HG02885 (cell line): ENCODE results near the gene HIVEP2.

Experiments used
- ATAC-seq: cut with Tn5 transposase; IDR thresholded peaks from one replicate; pipeline ENCODE4 v1.9.1; 2021; ENCODE audit warnings: mild to moderate bottlenecking; ENCODE audit not compliant: unreplicated experiment, poor library complexity

Gene HIVEP2

DNA sequence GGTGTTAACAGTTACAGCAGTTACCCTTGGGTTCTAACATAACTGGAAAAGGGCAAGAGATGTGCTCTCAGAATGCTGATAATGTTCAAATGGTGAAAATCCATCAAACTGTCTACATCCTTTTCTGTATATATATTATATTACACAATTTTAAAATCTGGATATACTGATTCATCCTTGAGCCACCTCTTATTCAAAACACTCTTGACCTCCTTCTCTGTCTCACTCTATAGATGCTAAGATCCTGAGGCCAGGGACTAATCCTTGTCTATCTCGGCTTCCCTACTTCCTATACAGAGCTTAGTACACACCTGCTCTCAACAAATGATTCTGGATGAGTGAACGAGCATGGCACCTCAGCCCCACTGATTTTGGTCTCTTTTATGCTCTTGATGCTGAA, 47.3 kb downstream of the HIVEP2 start:
- ATAC-seq = no peak

DNA sequence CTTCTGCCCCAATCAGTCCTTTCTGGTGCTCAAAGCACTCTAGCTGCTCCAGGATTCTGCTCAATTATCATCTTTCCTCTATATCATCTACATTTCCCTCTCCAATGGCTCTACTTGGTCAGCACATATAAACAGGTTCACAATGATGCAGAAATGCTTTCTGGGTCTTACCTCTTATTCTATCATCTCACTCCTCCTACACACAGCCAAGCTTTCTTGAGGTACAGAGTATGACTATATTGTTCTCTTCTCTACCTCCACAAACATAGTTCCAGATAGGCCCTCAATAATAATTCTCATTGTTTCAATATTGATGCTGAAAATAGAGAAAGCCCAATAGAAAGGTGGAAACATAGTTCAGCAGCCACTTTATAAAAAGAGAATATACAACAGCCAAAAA, 48.2 kb downstream of the HIVEP2 start:
- ATAC-seq = no peak

DNA sequence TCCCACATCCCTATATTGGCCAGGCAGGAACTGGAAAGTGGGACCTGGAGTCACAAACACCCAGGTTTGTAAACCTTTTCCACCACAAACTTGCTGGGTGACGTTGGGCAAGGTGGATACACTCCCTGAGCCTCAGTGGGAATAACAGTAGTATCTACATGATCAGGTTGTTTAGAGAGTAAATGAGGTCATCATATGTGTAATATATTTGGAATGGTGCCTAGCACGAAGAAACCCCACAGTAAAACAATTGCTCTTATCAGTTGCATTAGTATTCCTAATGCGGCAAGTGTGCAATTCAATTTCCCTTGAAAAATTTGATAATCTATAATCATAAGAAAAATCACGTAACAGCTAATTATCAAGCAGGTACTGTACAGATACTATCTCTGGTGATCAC, 51.9 kb downstream of the HIVEP2 start:
- ATAC-seq = no peak

DNA sequence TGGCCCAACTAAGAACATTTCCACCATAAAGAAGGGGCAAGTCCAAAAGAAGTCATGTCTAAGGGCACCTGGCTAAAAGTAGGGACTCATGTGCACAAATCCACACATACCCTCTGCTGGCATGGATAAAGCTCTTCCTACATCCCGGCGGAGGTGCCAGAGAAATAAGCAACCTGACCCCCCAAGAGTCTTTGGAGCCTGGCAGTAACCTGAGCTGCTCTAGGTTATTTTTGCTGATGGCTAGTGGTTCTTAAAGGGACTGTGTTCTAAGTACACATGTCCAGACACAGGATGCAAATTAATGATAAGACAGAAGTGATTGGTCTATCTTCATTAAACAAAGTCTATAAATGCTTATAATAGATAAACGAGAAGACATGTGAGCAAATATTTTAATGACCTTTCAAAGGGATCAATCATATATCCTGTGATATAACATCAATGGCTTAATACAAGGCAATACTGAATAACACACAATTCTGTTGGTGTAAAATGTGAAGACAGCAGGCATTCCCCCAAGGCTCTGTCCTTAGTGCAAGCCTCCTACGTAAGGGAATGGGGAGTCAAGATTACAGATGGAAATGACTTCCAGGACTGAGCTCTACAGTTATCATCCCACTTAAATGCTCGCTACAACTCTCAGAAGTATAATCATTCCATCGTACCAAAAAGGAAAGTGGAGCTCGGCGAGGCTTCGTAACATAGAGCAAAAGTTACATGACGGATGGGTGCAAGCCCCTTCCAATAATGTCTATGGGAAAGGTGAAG, 52.5 kb downstream of the HIVEP2 start:
- ATAC-seq = no peak

DNA sequence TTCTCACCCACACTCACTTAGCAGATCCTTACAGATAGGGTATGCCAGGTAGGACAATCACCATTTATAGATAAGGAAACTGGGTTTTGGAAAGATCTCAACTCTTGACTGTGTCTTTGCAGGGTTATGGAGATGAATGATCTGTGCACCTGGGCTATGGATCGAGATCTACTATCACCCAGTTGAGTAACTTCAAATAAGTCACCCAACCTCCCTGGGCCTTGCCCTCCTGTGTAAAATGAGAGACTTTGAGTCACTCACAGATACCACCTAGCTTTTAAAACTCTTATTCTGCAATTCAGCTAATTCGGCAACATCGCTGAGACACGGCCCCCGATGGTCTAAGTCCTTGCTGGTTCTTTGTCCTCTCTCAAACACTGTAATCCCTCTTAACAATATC, 53.5 kb downstream of the HIVEP2 start:
- ATAC-seq = no peak

DNA sequence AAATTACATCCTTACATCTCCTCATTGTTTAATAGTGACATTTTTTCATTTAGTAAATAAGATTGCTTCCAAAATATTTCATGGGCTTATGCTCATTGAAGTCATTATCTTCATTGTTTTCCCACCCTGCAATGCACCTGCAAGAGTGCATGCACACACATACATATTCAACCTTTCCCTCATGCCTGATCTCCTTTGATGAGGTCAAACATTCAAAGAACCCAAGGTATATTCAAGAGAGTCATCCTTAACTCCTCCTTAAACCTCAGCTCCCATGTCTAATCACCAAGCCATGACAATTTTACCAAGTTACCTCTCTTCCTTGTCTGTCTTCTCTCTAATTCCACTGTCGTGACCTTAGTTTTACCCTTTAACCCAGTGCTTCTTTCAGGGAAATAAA, 56.5 kb downstream of the HIVEP2 start:
- no peak for ATAC-seq

DNA sequence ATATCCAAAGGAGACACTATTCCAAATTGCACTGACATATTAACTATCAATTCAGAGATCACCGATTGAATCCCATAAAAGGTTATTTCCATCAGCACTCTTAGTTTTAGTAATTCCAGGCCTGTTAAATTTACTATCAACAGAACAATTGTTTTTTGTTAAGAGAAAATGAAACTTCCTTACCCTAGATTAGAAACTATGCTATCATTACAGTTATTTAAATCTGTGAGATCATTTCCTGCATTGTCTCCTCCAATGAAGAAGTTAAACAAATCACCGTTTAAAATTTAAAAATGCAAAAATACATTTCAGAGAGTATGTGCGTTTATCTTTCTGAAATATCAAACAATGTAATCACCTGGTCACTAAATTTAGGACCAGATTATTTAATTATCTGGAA, 57.5 kb downstream of the HIVEP2 start:
- no peak for ATAC-seq

DNA sequence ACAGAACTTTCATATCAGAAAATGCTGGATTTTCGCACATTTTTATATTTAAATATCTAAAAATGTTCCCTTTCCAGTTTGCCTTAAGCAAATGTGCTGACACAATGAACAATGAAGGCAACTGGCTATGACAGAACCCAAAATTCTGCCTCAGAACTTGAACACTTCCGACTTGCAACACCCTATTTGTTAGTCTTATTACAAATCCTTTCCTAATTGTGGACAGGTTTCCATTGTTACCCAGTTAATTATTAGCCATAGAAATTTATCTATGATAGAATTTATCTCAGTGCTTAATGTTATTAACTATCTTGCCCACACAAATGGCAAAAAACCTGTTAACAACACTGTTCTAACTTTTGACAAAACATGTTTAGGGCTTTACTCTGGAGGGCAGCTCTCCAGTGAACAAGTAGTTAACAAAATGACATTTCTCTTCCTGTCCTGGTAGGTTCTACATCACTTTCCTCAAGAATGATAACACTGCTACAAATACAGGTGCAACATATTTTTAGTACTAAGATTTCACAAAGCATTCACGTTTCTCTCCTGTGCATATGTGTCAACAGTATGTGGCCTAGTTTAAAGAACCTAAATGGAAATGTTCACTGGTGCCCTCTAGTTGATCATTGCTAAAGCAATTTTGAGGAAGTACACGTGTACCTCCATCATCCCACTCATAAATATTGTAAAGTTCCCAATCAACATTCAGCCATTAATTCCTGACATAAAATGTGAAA, 58.4 kb downstream of the HIVEP2 start:
- peak; percentile 77 for ATAC-seq

DNA sequence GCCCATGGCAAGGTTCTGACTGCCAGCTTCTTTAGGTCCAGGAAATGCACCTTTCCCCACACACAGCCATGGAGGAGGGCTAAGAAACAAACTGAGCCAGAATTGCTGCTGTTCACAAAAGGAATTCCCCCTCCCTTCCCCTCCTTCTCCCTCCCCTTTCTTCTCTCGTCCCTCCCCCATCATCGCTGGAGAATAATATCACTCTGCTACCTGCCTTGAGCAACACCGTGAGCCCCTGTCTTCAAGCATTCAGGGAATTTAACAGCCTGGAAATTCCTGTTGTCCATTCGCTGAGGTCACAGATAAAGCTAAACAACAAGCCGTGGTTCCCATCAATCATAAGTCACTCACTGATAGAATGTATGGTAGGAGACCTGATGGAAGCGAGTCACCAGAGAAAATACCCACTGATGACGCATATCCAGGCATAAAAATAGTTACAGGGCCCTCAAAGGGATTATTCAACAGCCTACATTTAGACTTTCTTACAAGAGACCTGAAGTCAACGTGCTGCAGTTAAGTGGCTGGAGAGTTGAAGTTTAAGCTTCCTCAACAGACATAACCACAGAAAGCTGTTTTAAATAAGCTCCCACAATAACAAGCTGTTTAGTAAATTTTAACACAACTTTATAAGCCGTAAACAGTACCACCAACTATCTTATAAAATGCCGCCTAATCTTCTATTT, 59.7 kb downstream of the HIVEP2 start:
- peak; percentile 66 for ATAC-seq

DNA sequence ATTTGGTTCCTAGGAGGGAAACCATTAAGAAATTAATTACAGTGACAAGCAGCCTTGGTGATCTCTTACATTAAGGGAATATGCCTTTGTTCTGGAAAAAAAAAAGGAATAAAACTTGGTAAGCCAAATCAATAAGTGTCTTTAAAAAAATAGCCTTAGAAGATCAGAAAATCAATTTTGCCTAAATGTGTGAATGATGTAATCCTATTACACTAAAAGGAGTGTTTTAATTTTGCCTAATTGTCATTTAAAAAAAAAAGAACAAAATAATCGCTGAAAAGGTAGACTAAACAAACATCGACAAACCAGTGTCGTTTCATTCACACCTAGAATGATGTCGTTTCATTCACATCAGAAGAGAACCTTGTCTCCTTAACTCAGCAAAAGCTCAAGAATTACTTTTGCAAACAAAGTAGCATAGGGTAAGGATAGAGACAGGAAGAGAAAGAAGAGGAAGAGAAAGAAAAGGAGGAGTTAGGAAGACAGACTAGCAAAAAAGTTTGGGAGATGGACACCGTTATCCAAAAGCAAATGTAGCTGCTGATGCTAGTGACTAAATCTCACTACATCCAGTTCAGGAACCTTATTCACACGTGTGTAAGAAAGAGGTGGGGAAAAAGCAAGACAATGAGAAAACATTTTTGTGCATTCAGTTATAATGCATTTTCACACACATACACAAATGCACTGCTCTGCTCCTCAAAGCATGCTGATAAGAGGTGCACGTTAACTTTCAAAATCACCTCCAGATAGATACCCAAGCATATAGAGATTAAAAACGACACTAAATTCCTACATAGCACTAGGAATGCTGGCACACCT, 60.6 kb downstream of the HIVEP2 start:
- ATAC-seq = no peak

DNA sequence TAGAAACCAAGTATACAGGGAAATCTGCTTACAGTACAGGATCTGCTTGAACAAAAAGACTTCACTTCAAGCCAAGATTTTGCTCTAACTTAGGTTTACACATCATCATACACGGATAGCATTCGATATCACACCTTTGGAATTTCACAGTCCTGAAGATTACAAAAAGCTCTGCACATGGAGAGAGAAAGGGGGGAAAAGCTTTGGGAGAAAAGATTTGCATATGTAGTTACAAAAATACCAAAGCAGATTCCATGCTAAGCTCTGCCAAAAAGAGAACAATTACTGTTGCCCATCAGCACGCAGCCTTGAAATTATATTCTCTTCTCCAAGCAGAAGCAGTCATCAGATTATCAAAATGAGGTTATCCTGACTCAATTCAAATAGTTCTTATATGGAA, 62.0 kb downstream of the HIVEP2 start:
- ATAC-seq = no peak

DNA sequence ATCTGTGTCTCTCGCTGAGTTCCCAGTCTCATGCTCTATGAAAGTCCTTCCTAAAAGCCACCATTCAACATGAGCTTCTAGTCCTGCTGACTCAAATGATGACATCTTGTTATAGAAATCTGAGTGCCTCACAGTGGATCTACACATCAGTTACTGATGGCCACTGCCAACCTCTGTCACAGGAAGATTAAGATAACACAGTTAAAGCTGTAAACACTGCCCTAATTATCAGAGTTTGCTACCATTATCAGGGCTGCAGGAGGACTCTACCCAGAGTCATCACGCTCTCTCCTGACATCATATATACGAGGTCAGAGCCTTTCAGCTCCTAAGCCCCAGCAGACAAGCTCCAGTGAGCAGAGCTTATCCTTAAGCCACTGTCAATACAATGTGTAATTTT, 63.2 kb downstream of the HIVEP2 start:
- ATAC-seq = no peak

DNA sequence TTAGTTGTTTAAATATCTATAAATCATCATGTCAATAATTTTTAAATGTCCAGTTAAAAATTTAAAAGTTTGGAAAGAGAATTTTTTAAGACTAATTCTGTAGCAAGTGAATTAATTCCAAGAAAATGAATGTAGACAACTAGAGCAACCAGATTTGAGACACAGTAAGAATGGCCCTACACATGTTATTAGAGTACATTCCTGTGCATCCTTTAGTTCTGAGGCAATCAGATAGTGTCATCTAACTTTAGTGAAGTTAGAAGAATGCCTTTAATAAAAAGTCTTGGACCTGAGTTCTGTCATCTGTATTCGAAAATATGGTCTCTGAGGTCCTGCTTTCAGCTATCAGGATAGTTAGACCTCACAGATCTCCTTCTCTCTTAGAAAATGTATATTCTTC, 63.7 kb downstream of the HIVEP2 start:
- no peak for ATAC-seq

DNA sequence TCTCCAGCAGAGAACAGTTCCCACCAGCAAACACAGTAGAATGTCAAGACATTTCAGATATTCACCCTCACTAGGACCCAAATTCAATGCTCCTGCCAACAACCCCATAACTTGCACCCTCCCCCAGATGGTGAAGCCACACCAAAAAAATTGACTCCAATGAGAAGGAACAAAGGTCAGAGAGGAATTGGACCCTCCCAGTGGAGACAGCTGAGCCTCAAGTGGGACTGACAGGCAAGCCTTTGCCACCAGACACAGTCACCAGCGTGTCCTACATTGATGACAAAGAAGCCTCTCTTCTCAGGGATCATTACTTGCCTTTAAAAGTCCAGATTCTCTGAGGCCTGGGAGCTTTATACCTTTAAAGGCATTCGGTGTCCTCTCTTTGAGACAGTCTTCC, 64.8 kb downstream of the HIVEP2 start:
- ATAC-seq = no peak

DNA sequence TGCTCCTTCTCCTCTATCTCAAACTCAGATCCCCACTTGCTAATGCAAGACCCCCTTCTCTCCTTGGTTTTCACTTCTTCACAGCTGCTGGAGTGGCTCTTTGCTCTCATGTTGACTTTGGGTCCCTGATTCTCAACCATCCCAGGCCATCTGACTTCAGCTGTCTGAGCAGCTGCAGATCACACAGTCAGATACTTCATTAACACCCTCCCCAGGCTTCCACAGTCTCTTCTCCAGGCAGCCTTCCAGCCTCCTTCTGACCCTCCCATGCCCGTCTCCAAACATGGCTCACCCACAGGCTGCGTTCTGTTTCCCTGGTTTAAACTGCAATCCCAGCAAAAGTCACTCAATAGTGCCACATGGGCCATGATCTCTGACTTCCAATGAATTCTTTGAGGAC, 65.4 kb downstream of the HIVEP2 start:
- ATAC-seq = no peak

DNA sequence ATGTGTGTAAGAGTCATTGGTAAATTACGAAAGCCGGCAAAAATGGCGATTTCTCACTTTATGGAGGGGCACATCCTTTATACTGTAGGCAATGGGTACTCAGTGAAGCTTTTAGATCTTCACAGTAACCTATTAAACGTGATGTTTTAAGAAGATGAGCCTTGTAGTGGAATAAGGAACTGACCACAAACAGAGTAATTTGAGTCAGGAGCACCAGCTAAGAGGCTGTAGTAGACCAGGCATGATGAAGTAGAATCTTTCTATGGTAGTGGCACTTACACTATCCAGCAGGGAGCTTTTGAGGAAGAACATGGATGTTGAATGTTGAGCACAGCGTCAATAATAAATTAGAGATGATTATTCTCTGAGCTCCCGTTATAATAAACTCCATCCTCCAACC, 65.9 kb downstream of the HIVEP2 start:
- peak; percentile 50 for ATAC-seq

DNA sequence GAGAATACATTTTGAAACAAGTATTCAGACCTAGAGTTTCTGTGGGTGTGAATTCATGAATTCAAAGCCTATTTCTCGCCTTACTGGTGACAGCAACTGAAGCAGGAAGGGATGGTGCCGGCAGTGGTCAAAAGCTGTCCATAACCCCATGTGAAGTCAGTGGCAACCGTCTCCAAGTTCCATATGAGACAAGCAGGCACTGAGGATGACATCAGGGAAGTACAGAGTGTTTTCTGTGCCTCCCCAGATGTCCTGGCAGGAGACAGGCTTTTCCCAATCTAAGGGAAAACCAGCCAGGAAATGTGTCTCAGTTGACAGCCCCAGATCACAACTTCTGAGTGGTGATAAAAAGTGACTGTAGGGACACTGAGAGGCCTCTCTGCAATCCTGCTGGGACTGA, 66.6 kb downstream of the HIVEP2 start:
- ATAC-seq = peak; percentile 70

DNA sequence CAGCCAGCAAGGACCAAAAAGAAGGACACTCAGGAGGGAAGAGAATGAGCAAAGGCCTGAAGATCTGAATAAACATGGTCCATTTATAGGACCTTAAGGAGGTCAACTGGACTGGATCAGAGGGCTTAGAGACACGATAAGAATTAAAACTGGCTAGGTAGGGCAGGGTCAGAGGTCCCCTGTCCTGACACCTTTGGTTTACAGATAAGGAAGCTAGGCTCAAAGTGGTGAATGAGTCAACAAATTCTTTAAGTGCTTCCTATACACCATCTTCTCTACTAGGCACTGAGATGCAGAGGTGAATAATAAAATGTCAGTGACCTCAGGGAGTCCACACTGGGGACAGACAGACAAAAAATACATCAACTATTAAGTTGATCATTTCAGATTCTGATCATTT, 70.3 kb downstream of the HIVEP2 start:
- ATAC-seq = no peak

DNA sequence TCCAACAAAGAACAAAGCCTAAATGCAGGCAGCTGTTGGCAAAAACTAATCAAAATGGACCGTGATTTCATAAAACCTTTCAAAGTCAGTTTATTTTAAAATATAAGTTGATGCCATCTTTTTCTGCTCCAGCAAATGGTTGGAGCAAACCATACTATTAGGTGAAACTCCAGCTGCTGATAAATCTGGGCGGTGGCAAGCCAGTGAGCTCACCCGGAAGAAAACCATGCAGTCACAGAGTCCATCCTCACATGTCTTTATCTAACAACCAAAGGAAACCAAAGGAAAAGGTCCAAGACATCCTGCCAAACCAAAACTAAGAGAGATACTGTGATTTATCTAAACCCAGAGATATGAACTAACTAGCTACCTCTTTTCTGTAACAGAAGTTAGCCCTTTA, 72.6 kb downstream of the HIVEP2 start:
- ATAC-seq = no peak

DNA sequence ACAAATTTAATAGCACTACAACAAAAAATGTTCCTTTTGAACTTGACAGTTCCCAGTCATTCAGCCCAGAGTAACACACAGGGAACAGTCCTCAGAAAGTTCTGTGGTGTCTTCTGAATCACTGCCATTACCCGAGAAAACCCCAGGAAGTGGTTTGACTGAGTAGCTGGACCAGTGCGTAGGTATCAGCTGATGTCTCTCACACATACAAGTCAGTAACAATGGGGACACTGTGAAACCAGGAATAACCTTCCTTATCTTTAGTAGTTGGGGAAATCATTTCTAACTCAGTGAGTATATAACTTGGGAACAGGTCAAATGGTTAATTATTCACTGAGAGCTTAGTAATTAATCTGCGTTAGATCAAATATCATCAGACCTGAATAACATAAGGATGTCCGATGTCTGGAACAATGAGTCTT, 73.1 kb downstream of the HIVEP2 start:
- ATAC-seq = peak; percentile 95
